HL-60 (cell line): ENCODE results near the gene UBE2J1.

Source experiments
- CTCF ChIP-seq: IDR thresholded peaks from one replicate; pipeline ENCODE4 v1.5.1; 2011; ENCODE audit warnings: low read length, control low read depth, inconsistent platforms; ENCODE audit not compliant: insufficient read depth
- POLR2AphosphoS5 ChIP-seq: IDR thresholded peaks from 2 replicates; pipeline ENCODE4 v1.6.1; 2012; ENCODE audit warnings: low read depth
- SPI1 ChIP-seq: IDR thresholded peaks from 2 replicates; pipeline ENCODE4 v1.6.1; 2012; ENCODE audit warnings: low read depth, mild to moderate bottlenecking, borderline replicate concordance
- TF ChIP-seq, protein P1 (sequence below): IDR thresholded peaks from 2 replicates; pipeline ENCODE4 v1.6.1; 2012; ENCODE audit warnings: low read depth; ENCODE audit not compliant: insufficient replicate concordance

- TF ChIP-seq CTCF = no peak
- no peak for TF ChIP-seq POLR2AphosphoS5
- TF ChIP-seq SPI1 = no peak
- TF ChIP-seq, protein P1, sequence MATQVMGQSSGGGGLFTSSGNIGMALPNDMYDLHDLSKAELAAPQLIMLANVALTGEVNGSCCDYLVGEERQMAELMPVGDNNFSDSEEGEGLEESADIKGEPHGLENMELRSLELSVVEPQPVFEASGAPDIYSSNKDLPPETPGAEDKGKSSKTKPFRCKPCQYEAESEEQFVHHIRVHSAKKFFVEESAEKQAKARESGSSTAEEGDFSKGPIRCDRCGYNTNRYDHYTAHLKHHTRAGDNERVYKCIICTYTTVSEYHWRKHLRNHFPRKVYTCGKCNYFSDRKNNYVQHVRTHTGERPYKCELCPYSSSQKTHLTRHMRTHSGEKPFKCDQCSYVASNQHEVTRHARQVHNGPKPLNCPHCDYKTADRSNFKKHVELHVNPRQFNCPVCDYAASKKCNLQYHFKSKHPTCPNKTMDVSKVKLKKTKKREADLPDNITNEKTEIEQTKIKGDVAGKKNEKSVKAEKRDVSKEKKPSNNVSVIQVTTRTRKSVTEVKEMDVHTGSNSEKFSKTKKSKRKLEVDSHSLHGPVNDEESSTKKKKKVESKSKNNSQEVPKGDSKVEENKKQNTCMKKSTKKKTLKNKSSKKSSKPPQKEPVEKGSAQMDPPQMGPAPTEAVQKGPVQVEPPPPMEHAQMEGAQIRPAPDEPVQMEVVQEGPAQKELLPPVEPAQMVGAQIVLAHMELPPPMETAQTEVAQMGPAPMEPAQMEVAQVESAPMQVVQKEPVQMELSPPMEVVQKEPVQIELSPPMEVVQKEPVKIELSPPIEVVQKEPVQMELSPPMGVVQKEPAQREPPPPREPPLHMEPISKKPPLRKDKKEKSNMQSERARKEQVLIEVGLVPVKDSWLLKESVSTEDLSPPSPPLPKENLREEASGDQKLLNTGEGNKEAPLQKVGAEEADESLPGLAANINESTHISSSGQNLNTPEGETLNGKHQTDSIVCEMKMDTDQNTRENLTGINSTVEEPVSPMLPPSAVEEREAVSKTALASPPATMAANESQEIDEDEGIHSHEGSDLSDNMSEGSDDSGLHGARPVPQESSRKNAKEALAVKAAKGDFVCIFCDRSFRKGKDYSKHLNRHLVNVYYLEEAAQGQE = no peak
Measured at GRCh38 chr6:89386917-89387491, 34.5 kb upstream of the UBE2J1 start.
